ENCODE data around the gene SRRM2.

SRRM2 gene

DNA sequence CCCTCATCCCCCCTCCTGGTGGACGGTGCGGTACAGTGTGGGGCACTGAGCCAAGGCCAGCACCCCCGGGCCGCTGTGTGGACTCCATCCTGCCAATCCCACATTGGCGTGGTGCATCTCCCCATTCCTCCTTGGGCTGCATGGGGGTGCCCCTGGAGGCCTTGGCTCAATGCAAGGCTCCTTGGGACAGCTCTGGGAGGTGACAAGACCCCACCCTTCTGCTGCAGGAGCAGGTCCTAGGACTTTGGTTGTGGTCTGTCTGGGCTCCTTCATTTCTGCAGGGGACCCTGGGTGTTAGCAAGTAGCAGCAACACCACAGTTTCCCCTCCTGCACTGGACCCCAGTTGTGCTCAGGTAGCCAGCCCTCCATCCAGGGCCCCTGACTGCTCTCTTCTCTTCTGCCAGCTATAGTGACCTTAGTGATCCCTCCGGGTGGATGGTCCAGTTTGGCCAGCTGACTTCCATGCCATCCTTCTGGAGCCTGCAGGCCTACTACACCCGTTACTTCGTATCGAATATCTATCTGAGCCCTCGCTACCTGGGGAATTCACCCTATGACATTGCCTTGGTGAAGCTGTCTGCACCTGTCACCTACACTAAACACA, 65.9 kb downstream of the SRRM2 start:
- TF ChIP-seq, protein P1, sequence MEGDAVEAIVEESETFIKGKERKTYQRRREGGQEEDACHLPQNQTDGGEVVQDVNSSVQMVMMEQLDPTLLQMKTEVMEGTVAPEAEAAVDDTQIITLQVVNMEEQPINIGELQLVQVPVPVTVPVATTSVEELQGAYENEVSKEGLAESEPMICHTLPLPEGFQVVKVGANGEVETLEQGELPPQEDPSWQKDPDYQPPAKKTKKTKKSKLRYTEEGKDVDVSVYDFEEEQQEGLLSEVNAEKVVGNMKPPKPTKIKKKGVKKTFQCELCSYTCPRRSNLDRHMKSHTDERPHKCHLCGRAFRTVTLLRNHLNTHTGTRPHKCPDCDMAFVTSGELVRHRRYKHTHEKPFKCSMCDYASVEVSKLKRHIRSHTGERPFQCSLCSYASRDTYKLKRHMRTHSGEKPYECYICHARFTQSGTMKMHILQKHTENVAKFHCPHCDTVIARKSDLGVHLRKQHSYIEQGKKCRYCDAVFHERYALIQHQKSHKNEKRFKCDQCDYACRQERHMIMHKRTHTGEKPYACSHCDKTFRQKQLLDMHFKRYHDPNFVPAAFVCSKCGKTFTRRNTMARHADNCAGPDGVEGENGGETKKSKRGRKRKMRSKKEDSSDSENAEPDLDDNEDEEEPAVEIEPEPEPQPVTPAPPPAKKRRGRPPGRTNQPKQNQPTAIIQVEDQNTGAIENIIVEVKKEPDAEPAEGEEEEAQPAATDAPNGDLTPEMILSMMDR (IDR thresholded peaks at IDR 0.05; ENCODE audit: insufficient read depth, low read depth, low read length, missing control alignments), result no peak
- no peak for DNase-seq (ENCODE audit: low read depth)
- no peak overlapping the region for H3K4me3 ChIP-seq (ENCODE audit: low read length)

- DNase-seq (ENCODE audit: low read depth), result no peak
- no peak overlapping the region for H3K4me3 ChIP-seq (ENCODE audit: low read length)
- TF ChIP-seq, protein P1 (IDR thresholded peaks at IDR 0.05; ENCODE audit: insufficient read depth, low read depth, low read length, missing control alignments), result no peak
These were observed 66.9 kb downstream of the SRRM2 start for GRCh38 chr16:2819179-2819938.

- TF ChIP-seq, protein P1 (IDR thresholded peaks at IDR 0.05; ENCODE audit: insufficient read depth, low read depth, low read length, missing control alignments), result no peak
- DNase-seq (ENCODE audit: low read depth), result no peak
- H3K4me3 ChIP-seq (ENCODE audit: low read length), result no peak overlapping the region
These were observed 67.7 kb downstream of the SRRM2 start for GRCh38 chr16:2819939-2820835.

Data from epithelial cell of esophagus (primary cell).